HG03457 (cell line): Measurements from ENCODE around the gene TRIM38.

Experiments used
- ATAC-seq: cut with Tn5 transposase; IDR thresholded peaks from one replicate; pipeline ENCODE4 v1.9.1; 2021; ENCODE audit warnings: moderate number of reproducible peaks; ENCODE audit not compliant: unreplicated experiment

Gene TRIM38

GRCh38 chr6:26025894-26026832 lies 63.6 kb downstream of the TRIM38 start:
- peak; percentile 32 for ATAC-seq

DNA sequence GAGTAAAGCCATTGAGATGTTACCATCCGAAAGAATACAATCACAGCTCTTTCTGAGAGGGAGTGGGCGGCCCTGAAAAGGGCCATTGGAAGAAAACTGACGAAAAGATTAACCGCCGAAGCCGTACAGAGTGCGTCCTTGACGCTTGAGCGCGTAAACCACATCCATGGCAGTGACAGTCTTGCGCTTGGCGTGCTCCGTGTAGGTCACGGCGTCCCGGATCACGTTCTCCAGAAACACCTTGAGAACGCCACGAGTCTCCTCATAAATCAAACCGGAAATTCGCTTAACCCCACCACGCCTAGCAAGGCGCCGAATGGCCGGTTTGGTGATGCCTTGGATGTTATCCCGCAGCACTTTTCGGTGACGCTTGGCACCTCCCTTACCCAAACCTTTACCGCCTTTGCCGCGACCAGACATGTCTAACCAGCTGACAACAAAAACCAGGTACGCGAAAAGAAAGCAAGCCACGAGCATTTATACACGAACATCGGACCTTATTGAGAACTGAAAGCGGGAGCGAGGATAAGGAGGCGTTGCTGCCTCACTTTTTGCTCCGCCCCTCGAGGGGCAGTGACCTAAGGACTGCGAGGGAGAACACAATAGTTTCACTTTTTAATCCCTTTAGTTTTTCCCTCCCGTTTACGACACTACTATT lies 64.4 kb downstream of the TRIM38 start:
- ATAC-seq = peak; percentile 34

DNA sequence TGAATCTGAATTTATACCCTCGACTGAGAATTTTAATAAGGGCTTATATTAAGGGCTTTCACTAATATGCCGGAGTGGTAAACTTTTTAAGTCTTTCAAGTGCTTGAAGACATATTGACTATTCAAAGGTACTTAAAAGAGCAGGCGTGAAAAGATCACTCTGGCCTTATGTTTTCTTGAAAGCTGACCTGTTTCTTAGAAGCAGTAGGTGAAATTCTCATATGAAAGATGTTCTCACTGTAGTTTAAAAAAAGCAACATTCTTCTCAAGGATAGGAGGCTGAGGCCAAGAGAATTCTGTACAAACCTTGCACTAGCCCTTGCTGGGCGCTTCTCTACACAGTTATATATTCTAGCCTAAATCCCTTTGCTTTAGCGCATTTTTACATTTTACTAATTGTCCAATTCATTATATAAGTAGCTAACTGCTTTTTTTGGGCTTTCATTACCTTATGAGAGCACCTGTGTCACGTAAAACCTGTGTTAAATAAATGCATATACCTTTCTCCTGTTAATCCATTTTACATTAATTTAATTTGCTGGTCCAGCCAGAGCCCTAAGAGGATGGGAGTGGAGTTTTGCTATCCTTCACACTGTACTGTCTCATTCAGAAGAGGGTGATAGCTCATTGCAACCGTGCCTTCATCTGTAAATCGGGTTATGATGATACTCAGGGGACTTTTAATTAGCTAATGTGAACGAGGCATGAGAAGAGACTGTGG lies 65.0 kb downstream of the TRIM38 start:
- ATAC-seq = no peak

DNA sequence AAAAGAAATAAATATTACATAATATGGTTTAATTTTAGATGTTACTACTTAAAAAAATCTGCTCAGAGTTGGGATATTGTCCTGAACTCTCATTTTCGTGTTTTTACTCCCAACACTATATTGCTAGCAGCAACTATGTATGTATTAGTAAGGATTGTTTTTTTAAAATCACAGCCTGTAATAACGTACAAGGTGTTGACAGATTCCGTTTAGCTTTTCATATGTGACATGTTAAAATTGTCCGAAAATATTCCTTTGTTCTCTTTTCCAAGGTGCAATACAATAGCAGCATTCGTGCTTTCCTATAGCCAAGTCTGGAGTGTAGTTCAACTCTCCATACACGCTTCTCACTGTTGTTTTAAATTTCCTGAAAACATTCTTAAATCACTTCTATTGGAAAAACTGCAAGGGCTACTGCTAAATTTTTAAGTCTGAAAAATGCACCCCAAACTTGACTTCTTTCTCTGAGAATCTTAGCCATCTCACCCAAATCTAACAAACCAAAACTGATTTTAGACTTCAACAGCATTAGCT lies 65.7 kb downstream of the TRIM38 start:
- no peak for ATAC-seq

GRCh38 chr6:26028746-26029569 lies 66.4 kb downstream of the TRIM38 start:
- ATAC-seq = no peak

DNA sequence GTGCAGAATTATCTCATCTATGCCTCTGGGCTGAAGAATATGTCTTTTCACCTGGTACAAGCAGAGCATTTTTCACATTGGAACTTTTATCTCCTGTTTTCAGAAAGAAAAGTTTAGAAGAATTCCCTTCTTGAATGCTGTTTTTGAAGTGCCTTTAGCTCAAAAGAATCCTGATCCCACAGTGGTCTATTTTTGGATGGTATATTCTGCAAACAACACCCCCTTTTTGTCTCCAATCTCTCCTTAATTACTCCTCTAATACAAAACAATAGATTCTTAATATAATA lies 66.9 kb downstream of the TRIM38 start:
- ATAC-seq = no peak

- no peak for ATAC-seq
These were observed 67.5 kb downstream of the TRIM38 start for GRCh38 chr6:26029857-26030653.

DNA sequence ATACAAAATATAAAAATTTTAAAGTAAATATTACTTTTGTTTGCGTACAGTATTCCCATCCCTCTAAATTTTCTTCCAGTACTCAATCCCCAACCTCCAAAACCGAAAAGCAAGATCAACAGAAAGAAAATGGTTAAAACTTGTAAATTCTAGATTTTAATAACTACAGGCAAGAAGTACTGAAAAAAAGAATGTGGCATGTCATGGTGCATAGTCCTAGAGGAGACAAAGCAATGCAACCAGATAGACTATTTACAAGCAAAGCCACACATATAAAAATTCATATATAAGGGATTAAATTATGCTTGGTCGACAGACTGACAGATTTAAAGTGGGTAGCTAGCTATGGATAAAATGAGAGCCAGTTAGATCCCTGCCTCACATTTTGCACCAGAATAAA lies 68.1 kb downstream of the TRIM38 start:
- ATAC-seq = no peak

GRCh38 chr6:26031151-26031594 lies 68.6 kb downstream of the TRIM38 start:
- ATAC-seq = no peak

- peak; percentile 40 for ATAC-seq
These were observed 69.2 kb downstream of the TRIM38 start for GRCh38 chr6:26031595-26032339.

DNA sequence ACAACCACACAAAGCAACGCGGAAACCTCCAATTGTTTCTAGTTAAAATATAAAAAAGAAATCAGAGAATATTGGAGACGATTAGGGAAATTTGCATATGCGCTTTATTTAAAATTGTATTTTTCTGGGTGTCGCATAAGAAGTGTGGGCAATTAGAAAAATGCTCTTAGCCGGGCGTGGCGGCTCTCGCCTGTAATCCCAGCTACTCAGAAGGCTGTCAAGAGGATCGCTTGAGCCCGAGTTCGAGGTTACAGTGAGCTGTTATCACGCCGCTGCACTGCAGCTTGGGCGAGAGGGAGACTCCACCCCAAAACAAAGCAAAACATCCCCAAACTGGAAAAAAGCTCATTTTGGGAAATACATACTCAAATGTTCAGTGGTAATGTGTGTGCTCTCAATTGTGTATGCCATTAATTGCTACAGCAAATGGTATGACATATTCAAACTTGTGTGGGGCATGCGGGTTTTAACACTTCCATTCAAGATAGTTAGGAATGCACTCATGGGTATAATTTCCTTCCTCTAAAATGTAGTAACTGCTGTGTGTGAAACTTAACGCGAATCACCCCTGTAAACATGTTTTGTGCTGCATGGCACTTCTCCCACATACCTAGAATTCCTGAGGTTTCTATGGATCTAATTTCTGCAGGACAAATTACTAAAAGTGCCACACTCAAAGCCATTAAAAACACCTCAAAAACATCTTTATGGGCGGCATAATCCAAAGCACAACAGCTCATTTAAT lies 69.9 kb downstream of the TRIM38 start:
- no peak for ATAC-seq

DNA sequence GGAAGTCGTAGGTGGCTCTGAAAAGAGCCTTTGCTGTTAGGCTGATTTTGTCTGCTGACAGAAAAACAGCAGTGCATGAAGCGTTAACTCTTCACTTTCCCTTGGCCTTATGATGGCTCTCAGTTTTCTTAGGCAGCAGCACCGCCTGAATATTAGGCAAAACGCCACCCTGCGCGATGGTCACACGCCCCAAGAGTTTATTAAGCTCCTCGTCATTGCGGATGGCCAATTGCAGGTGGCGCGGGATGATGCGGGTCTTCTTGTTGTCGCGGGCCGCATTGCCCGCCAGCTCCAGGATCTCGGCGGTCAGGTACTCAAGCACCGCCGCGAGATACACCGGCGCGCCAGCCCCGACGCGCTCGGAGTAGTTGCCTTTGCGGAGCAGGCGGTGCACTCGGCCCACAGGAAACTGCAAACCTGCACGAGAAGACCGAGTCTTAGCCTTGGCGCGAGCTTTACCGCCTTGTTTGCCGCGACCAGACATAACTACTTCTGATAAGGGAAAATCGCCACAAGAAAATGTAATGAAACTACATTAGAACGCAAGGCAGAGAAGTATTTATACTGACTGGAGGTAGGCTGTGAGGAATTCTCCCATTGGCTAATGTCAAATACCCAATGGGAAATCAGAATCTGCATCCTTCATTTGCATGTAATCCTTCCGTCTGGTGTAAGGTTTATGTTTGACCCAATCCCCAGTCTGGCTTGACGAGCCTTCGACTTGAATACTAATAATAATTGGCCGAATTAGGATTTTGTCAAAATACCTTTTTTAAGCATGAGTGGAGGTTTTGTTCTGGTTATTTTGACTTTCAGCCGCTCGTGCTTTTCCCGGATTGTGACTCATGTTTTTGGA lies 70.7 kb downstream of the TRIM38 start:
- peak; percentile 55 for ATAC-seq

DNA sequence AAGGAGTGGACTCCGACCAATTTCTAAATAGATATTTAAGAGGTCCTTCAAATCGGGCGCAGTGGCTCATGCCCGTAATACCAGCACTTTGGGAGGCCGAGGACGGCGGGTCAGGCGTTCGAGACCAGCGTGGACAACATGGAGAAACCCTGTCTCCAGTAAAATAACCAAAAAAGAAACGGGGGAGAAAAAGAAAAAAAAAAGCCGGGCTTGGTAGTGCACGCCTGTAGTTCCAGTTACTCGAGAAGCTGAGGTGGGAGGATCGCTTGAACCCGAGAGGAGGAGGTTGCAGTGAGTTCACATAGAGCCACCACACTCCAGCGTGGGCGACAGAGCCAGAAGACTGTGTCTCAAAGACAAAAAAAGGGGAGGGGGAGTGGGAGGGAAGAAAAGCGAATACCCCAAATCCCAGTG lies 71.3 kb downstream of the TRIM38 start:
- no peak for ATAC-seq

GRCh38 chr6:26034905-26035304 lies 72.3 kb downstream of the TRIM38 start:
- no peak for ATAC-seq
